ENCODE data around the gene VPS13D.

- no peak for TF ChIP-seq POLR2AphosphoS5 (IDR thresholded peaks at IDR 0.05; ENCODE audit: low read depth)
- no peak for TF ChIP-seq CTCF (conservative IDR thresholded peaks at IDR 0.05; ENCODE audit: low read depth in 2 of 2)
These were observed 146.6 kb downstream of the VPS13D start for GRCh38 chr1:12376236-12377045.

All from GM23338 (cell line).